Hepatocyte (in vitro differentiated cells): ENCODE results near the gene ATP7B. TPM values are rescaled to one million over a fixed set of nuclear protein-coding genes. Genes with fewer than 3 reads are reported as not detected.

Source experiments
- DNase-seq: peaks from one replicate; pipeline ENCODE4 v3.0.0-alpha.2; 2016; ENCODE audit warnings: low spot score
- H2AFZ ChIP-seq: fragments of 200-600 bp; sonication (generic); 2 replicates; pipeline ENCODE4 v1.6.0; 2016; ENCODE audit warnings: antibody characterized with exemption, mild to moderate bottlenecking
- H3K27ac ChIP-seq: fragments of 200-600 bp; sonication (generic); 2 replicates; pipeline ENCODE4 v1.5.1; 2016; ENCODE audit warnings: mild to moderate bottlenecking
- H3K27me3 ChIP-seq: fragments of 200-600 bp; sonication (generic); 2 replicates; pipeline ENCODE4 v1.6.1; 2016
- H3K36me3 ChIP-seq: fragments of 200-600 bp; sonication (generic); replicated peaks from 2 replicates; pipeline ENCODE4 v1.5.1; 2016; ENCODE audit warnings: low read depth; ENCODE audit not compliant: insufficient read depth
- H3K4me1 ChIP-seq: fragments of 200-600 bp; sonication (generic); 2 replicates; pipeline ENCODE4 v1.5.1; 2016; ENCODE audit warnings: mild to moderate bottlenecking, moderate library complexity; ENCODE audit not compliant: insufficient read depth
- H3K4me2 ChIP-seq: fragments of 200-600 bp; sonication (generic); 2 replicates; pipeline ENCODE4 v1.6.0; 2016
- H3K4me3 ChIP-seq: fragments of 200-600 bp; sonication (generic); 2 replicates; pipeline ENCODE4 v1.5.1; 2016; ENCODE audit warnings: mild to moderate bottlenecking
- H3K79me2 ChIP-seq: fragments of 200-600 bp; sonication (generic); 2 replicates; pipeline ENCODE4 v1.6.0; 2017; ENCODE audit warnings: mild to moderate bottlenecking
- H3K9me2 ChIP-seq: fragments of 200-600 bp; sonication (generic); replicated peaks from 2 replicates; pipeline ENCODE4 v1.6.0; 2017; ENCODE audit warnings: mild to moderate bottlenecking; ENCODE audit not compliant: insufficient read depth
- H3K9me3 ChIP-seq: fragments of 200-600 bp; sonication (generic); 2 replicates; pipeline ENCODE4 v1.5.1; 2016; ENCODE audit warnings: low read depth, mild to moderate bottlenecking
- H4K20me1 ChIP-seq: fragments of 200-600 bp; sonication (generic); 2 replicates; pipeline ENCODE4 v1.6.0; 2016; ENCODE audit warnings: mild to moderate bottlenecking; ENCODE audit not compliant: insufficient read depth, poor library complexity, severe bottlenecking
- EZH2 ChIP-seq: fragments of 200-600 bp; sonication (generic); IDR thresholded peaks from 2 replicates; pipeline ENCODE4 v1.6.1; 2016; ENCODE audit warnings: antibody characterized with exemption, mild to moderate bottlenecking, borderline replicate concordance
- EZH2phosphoT487 ChIP-seq: fragments of 200-600 bp; sonication (generic); IDR thresholded peaks from one replicate; pipeline ENCODE4 v1.6.1; 2018; ENCODE audit warnings: antibody characterized with exemption, mild to moderate bottlenecking, low read depth, moderate library complexity; ENCODE audit not compliant: unreplicated experiment, severe bottlenecking
- WGBS: methylation state at CpG from one replicate; pipeline ENCODE4 v1.1.6; 2016; ENCODE audit warnings: low lambda C conversion rate; ENCODE audit errors: missing lambda C conversion rate; 5-methylcytosine and 5-hydroxymethylcytosine counted together
- polyA plus RNA-seq: library from polyadenylated mRNA; unstranded; fragments of >200 nt; fragmentation: Nextera tagmentation; extraction: Ambion mirVana; gene quantifications from 2 replicates; pipeline ENCODE4 v1.2.1, GENCODE V29; 2016
- total RNA-seq: library from RNA; depleted of rRNA; stranded (reverse); fragments of >200 nt; gene quantifications from 2 replicates; pipeline ENCODE4 v1.2.3, GENCODE V29; 2014
- TF ChIP-seq, protein P1 (sequence below): fragments of 200-600 bp; sonication (generic); IDR thresholded peaks from 2 replicates; pipeline ENCODE4 v1.5.1; 2016; ENCODE audit warnings: antibody characterized with exemption, mild to moderate bottlenecking; ENCODE audit not compliant: poor library complexity

The ATP7B gene
- total and polyA plus RNA-seq, 2 experiments from 2014 or later = 47.3 to 70.0 TPM

DNA sequence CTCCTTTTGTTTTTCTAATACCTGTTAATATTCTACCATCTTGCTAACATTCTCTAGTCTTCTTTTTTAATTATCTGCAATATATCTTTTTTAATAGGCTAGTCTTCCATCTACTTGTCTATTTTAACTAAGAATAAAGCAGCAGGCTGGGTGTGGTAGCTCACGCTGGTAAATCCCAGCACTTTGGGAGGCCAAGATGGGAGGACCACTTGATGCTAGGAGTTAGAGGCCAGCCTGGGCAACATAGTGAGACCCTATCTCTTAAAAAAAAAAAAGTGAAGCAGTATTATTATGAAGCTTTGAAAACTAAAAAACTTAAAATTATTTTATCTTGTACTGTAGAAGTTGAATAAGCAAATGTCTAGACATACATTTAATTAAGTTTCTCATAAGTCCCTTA, 16.6 kb upstream of the ATP7B start:
- H3K9me3 ChIP-seq = no peaks in the 10 kb centered on the region
- WGBS = 100% methylated on average over 1 of the region's 1 CpG
- peaks cover 2% of the 10 kb centered on the region for H4K20me1 ChIP-seq
- no peak for TF ChIP-seq EZH2
- TF ChIP-seq EZH2phosphoT487 = no peak
- TF ChIP-seq, protein P1, sequence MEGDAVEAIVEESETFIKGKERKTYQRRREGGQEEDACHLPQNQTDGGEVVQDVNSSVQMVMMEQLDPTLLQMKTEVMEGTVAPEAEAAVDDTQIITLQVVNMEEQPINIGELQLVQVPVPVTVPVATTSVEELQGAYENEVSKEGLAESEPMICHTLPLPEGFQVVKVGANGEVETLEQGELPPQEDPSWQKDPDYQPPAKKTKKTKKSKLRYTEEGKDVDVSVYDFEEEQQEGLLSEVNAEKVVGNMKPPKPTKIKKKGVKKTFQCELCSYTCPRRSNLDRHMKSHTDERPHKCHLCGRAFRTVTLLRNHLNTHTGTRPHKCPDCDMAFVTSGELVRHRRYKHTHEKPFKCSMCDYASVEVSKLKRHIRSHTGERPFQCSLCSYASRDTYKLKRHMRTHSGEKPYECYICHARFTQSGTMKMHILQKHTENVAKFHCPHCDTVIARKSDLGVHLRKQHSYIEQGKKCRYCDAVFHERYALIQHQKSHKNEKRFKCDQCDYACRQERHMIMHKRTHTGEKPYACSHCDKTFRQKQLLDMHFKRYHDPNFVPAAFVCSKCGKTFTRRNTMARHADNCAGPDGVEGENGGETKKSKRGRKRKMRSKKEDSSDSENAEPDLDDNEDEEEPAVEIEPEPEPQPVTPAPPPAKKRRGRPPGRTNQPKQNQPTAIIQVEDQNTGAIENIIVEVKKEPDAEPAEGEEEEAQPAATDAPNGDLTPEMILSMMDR = no peak
- no peaks in the 10 kb centered on the region for H3K36me3 ChIP-seq
- DNase-seq = no peak
- H3K4me1 ChIP-seq = peaks cover 18% of the 10 kb centered on the region
- no peaks in the 10 kb centered on the region for H3K9me2 ChIP-seq
- no peak overlapping the region for H3K27ac ChIP-seq
- H3K4me2 ChIP-seq = no peak overlapping the region
- no peak overlapping the region for H2AFZ ChIP-seq
- H3K4me3 ChIP-seq = no peak overlapping the region
- peaks cover 44% of the 10 kb centered on the region for H3K79me2 ChIP-seq
- no peaks in the 10 kb centered on the region for H3K27me3 ChIP-seq

DNA sequence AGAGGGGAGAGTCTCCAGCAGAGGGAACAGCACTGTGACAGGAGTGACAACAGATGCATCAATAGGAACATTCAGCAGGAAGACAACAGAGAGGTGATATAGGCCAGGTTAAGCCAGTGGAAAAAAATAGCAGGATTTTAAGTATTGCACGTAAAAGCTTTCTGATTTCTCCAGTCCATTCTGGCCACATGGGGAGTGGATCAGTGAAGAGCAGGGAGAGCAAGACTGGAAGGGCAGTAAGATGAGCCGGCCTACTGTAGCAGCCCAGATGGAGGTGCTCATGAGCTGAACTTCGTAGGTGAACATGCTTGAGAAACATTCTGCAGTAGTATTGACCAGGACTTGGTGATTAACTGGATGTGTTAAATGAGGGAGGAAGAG, 15.0 kb upstream of the ATP7B start:
- TF ChIP-seq EZH2 = no peak
- TF ChIP-seq, protein P1 = no peak
- TF ChIP-seq EZH2phosphoT487 = no peak
- H3K4me2 ChIP-seq = no peak overlapping the region
- 89% methylated on average over 3 of the region's 3 CpGs for WGBS
- no peak overlapping the region for H3K4me3 ChIP-seq
- H3K27me3 ChIP-seq = no peaks in the 10 kb centered on the region
- H4K20me1 ChIP-seq = peaks cover 2% of the 10 kb centered on the region
- H3K4me1 ChIP-seq = peaks cover 18% of the 10 kb centered on the region
- H3K9me3 ChIP-seq = no peaks in the 10 kb centered on the region
- peaks cover 48% of the 10 kb centered on the region for H3K79me2 ChIP-seq
- H2AFZ ChIP-seq = no peak overlapping the region
- no peaks in the 10 kb centered on the region for H3K9me2 ChIP-seq
- no peak overlapping the region for H3K27ac ChIP-seq
- H3K36me3 ChIP-seq = no peaks in the 10 kb centered on the region
- DNase-seq = no peak

DNA sequence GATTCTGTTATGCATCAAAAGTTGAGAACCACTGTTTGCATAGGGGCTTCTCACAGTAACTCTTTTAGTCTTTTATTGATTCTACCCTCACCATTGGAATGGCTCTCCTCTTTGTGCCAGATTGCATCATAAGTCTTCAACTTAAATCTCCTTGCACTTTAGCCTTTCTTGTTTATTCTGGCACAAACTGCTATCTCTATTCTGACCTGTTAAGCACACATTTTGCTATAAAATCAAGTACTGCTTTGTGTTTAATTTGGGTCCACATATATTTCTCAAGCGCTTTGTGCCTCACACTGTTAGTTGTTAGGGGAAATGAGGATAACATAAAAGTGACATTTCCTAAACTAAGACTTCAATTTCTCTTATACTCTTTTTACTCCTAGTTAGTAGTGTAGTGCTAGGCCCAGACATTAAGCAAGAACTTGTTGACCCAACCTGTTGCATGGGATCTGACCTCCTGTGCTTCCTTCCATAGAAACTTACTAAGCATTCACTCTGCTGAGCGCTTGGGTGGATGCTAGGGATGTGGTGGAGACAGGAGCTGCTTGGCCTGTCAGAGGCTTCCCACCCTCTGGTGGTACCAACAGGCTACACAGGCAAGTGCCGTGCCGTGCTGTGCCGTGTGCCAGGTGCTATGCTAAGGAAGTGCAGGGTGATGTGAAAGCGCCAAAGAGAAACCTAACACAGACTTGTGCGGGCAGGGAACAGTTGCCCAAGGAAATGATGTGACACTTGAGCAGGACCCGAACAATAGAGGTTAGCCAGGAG, 14.4 kb upstream of the ATP7B start:
- Histone ChIP-seq H3K9me3 (no peaks in the 10 kb centered on the region), H3K4me2 (peak overlapping the region; percentile 17), H2AFZ (no peak overlapping the region), H4K20me1 (peaks cover 2% of the 10 kb centered on the region), H3K27ac (peak overlapping the region; percentile 5), H3K36me3 (no peaks in the 10 kb centered on the region), H3K9me2 (no peaks in the 10 kb centered on the region), H3K4me1 (peaks cover 18% of the 10 kb centered on the region), H3K79me2 (peaks cover 48% of the 10 kb centered on the region), H3K4me3 (no peak overlapping the region), H3K27me3 (no peaks in the 10 kb centered on the region)
- DNase-seq = no peak
- TF ChIP-seq EZH2 = no peak
- TF ChIP-seq, protein P1 = no peak
- no peak for TF ChIP-seq EZH2phosphoT487
- 94% methylated on average over 8 of the region's 8 CpGs for WGBS
